GM21360 (cell line): ENCODE results near the gene OSBPL6.
"Not testable (repeated sequence)": the region's sequence is repeated elsewhere in the genome, so short reads cannot be mapped to it uniquely, and the experiment has no call there.

Experiments
- ATAC-seq: cut with Tn5 transposase; IDR thresholded peaks from one replicate; pipeline ENCODE4 v1.9.1; 2021; ENCODE audit warnings: mild to moderate bottlenecking, moderate library complexity; ENCODE audit not compliant: unreplicated experiment

Gene OSBPL6

GRCh38 chr2:178197791-178198190 lies 3.5 kb downstream of the OSBPL6 start:
- no peak for ATAC-seq

GRCh38 chr2:178198441-178198840 lies 4.1 kb downstream of the OSBPL6 start:
- not testable (repeated sequence) for ATAC-seq

GRCh38 chr2:178199334-178199733 lies 5.0 kb downstream of the OSBPL6 start:
- no peak for ATAC-seq

- ATAC-seq: no peak
Observed at GRCh38 chr2:178200331-178200730, 6.0 kb downstream of the OSBPL6 start.

- ATAC-seq: no peak
Observed at GRCh38 chr2:178202927-178203326, 8.6 kb downstream of the OSBPL6 start.

GRCh38 chr2:178204977-178205376 lies 10.7 kb downstream of the OSBPL6 start:
- ATAC-seq: no peak

- no peak for ATAC-seq
Observed at GRCh38 chr2:178205853-178206521, 11.7 kb downstream of the OSBPL6 start.

- no peak for ATAC-seq
Observed at GRCh38 chr2:178208336-178208735, 14.0 kb downstream of the OSBPL6 start.

- no peak for ATAC-seq
Observed at GRCh38 chr2:178208817-178209216, 14.5 kb downstream of the OSBPL6 start.

GRCh38 chr2:178211460-178211859 lies 17.1 kb downstream of the OSBPL6 start:
- no peak for ATAC-seq

- no peak for ATAC-seq
Observed at GRCh38 chr2:178211943-178212342, 17.6 kb downstream of the OSBPL6 start.

- no peak for ATAC-seq
Observed at GRCh38 chr2:178213991-178214390, 19.7 kb downstream of the OSBPL6 start.

- no peak for ATAC-seq
Observed at GRCh38 chr2:178219247-178219646, 24.9 kb downstream of the OSBPL6 start.

- no peak for ATAC-seq
Observed at GRCh38 chr2:178220814-178221213, 26.5 kb downstream of the OSBPL6 start.

- no peak for ATAC-seq
Observed at GRCh38 chr2:178221556-178221955, 27.2 kb downstream of the OSBPL6 start.

- no peak for ATAC-seq
Observed at GRCh38 chr2:178223806-178224205, 29.5 kb downstream of the OSBPL6 start.

- no peak for ATAC-seq
Observed at GRCh38 chr2:178225006-178225805, 30.9 kb downstream of the OSBPL6 start.

- ATAC-seq: no peak
Observed at GRCh38 chr2:178227187-178227586, 32.9 kb downstream of the OSBPL6 start.

- no peak for ATAC-seq
Observed at GRCh38 chr2:178229927-178230326, 35.6 kb downstream of the OSBPL6 start.

GRCh38 chr2:178230396-178230795 lies 36.1 kb downstream of the OSBPL6 start:
- ATAC-seq: no peak

- ATAC-seq: no peak
Observed at GRCh38 chr2:178233428-178233827, 39.1 kb downstream of the OSBPL6 start.

- ATAC-seq: no peak
Observed at GRCh38 chr2:178234648-178235047, 40.3 kb downstream of the OSBPL6 start.
